MCF 10A (cell line): Measurements from ENCODE around the gene LRRC23. TPM values are rescaled to one million over a fixed set of nuclear protein-coding genes. Genes with fewer than 3 reads are reported as not detected.

Source experiments
- BruUV-seq: library from RNA; stranded (reverse); fragments of 400-500 nt; replicated peaks from 2 replicates; lab custom pipeline; 2021; lab: Mats Ljungman, UMichigan
- CTCF ChIA-PET: fragments of 300-600 bp; sonication (Branson Sonifier 250); formaldehyde crosslinking; extraction: SDS; loops from one replicate; lab custom pipeline; 2021; ENCODE audit warnings: antibody characterized with exemption, inconsistent platforms; lab: Yijun Ruan, JAX
- POLR2A ChIA-PET: fragments of 300-600, 350-650 bp; sonication (Branson Sonifier 250); formaldehyde crosslinking; extraction: SDS; loops from one replicate; lab custom pipeline; 2020; ENCODE audit warnings: antibody characterized with exemption, inconsistent platforms; lab: Yijun Ruan, JAX
- DNase-seq: peaks from one replicate; pipeline ENCODE4 v3.0.0-alpha.2; 2018; ENCODE audit not compliant: unreplicated experiment
- H3K27ac Mint-ChIP-seq: one replicate; pipeline ENCODE4 v1.8.0; 2022; ENCODE audit warnings: mild to moderate bottlenecking, low read depth, mixed read lengths; ENCODE audit not compliant: unreplicated experiment
- H3K27me3 Mint-ChIP-seq: one replicate; pipeline ENCODE4 v1.8.0; 2022; ENCODE audit warnings: mixed read lengths; ENCODE audit not compliant: insufficient read depth, unreplicated experiment
- H3K36me3 Mint-ChIP-seq: one replicate; pipeline ENCODE4 v1.8.0; 2022; ENCODE audit warnings: mild to moderate bottlenecking, moderate library complexity, mixed read lengths; ENCODE audit not compliant: insufficient read depth, unreplicated experiment
- H3K4me1 Mint-ChIP-seq: one replicate; pipeline ENCODE4 v1.8.0; 2022; ENCODE audit warnings: mixed read lengths; ENCODE audit not compliant: insufficient read depth, unreplicated experiment
- H3K4me3 Mint-ChIP-seq: one replicate; pipeline ENCODE4 v1.8.0; 2022; ENCODE audit warnings: mild to moderate bottlenecking, moderate library complexity, mixed read lengths; ENCODE audit not compliant: unreplicated experiment
- H3K9me3 Mint-ChIP-seq: one replicate; pipeline ENCODE4 v1.8.0; 2022; ENCODE audit warnings: mixed read lengths; ENCODE audit not compliant: unreplicated experiment
- CTCF ChIP-seq: fragments of 200-600 bp; IDR thresholded peaks from one replicate; pipeline ENCODE4 v1.8.0; 2022; ENCODE audit warnings: antibody characterized with exemption, mild to moderate bottlenecking; ENCODE audit not compliant: unreplicated experiment
- intact Hi-C: fragments of 100-400 bp; cut with micrococcal nuclease; formaldehyde crosslinking; loops from 2 replicates; pipeline ENCODE4 v1.14.1; 2022
- total RNA-seq: library from RNA; stranded (reverse); gene quantifications from 2 replicates; pipeline ENCODE4 v1.2.3, GENCODE V29; 2022

LRRC23 gene
- total RNA-seq, 1 experiment from 2014 or later, result 7.5 TPM

- Mint-ChIP-seq H3K4me1 (peaks cover 39% of the 10 kb centered on the region), H3K4me3 (no peak overlapping the region)
- POLR2A ChIA-PET, result interaction anchor here (0.6 to 1.7 kb wide), 4 partner anchors 9 to 29 kb away, joined by 3 to 6 read pairs (median 5); no protein-coding TSS in a partner anchor
These were observed 31.0 kb downstream of the LRRC23 start for GRCh38 chr12:6935371-6936193.

GRCh38 chr12:6936194-6936635 lies 31.6 kb downstream of the LRRC23 start:
- peaks cover 39% of the 10 kb centered on the region for H3K4me1 Mint-ChIP-seq
- BruUV-seq, result no TSS peak
- ChIA-PET CTCF (interaction anchor here (0.6 to 9.7 kb wide), 3 partner anchors 13 to 300 kb away, joined by 3 to 114 read pairs (median 3); partner anchors contain the start of gene LPAR5), POLR2A (interaction anchor here (0.7 to 1.0 kb wide), 4 partner anchors 9 to 28 kb away, joined by 3 to 6 read pairs (median 6); no protein-coding TSS in a partner anchor)
- TF ChIP-seq CTCF, result no peak
- no peaks in the 10 kb centered on the region for H3K27me3 Mint-ChIP-seq
- H3K36me3 Mint-ChIP-seq, result peaks cover 89% of the 10 kb centered on the region
- peak overlapping the region; percentile 5 for H3K27ac Mint-ChIP-seq
- DNase-seq, result no peak
- intact Hi-C loops, result no loop called here
- H3K9me3 Mint-ChIP-seq, result no peaks in the 10 kb centered on the region
- H3K4me3 Mint-ChIP-seq, result peak overlapping the region; percentile 63

More at GRCh38 chr12:6935371-6936193, 31.0 kb downstream of the LRRC23 start:
- intact Hi-C loops, result no loop called here
- peak overlapping the region; percentile 57 for H3K27ac Mint-ChIP-seq
- H3K27me3 Mint-ChIP-seq, result no peaks in the 10 kb centered on the region
- peaks cover 88% of the 10 kb centered on the region for H3K36me3 Mint-ChIP-seq
- TF ChIP-seq CTCF, result no peak
- DNase-seq, result no peak
- no peaks in the 10 kb centered on the region for H3K9me3 Mint-ChIP-seq
- no TSS peak for BruUV-seq
- CTCF ChIA-PET, result interaction anchor here (0.6 to 9.7 kb wide), 2 partner anchors 12 to 68 kb away, joined by 3 to 114 read pairs; partner anchors contain the start of gene TPI1

- CTCF ChIA-PET, result interaction anchor here (0.6 to 9.7 kb wide), 7 partner anchors 8 to 301 kb away, joined by 3 to 114 read pairs (median 3); partner anchors contain the start of gene LPAR5
- Mint-ChIP-seq H3K9me3 (no peaks in the 10 kb centered on the region), H3K4me3 (peak overlapping the region; percentile 71), H3K36me3 (peaks cover 91% of the 10 kb centered on the region), H3K27me3 (no peaks in the 10 kb centered on the region), H3K27ac (peak overlapping the region; percentile 5), H3K4me1 (peaks cover 39% of the 10 kb centered on the region)
- intact Hi-C loops, result no loop called here
- DNase-seq, result no peak
- BruUV-seq, result TSS peak; percentile 27
- POLR2A ChIA-PET, result interaction anchor here (0.7 to 1.6 kb wide), 13 partner anchors 8 to 154 kb away, joined by 3 to 55 read pairs (median 5); partner anchors contain the start of genes ATN1 and SPSB2
- TF ChIP-seq CTCF, result no peak
These were observed 32.2 kb downstream of the LRRC23 start for GRCh38 chr12:6936636-6937480.
